IMR-90 (cell line): ENCODE results near the gene UBE2M. TPM values are rescaled to one million over a fixed set of nuclear protein-coding genes. Genes with fewer than 3 reads are reported as not detected.
"Not testable (repeated sequence)": the region's sequence is repeated elsewhere in the genome, so short reads cannot be mapped to it uniquely, and the experiment has no call there.

Source experiments
- ATAC-seq: fragments of 200-7000 bp; cut with Tn5 transposase; 2 replicates; pipeline ENCODE4 v1.9.1; 2020; ENCODE audit warnings: low read depth, mild to moderate bottlenecking, moderate library complexity
- BruUV-seq: library from RNA; stranded (reverse); fragments of 400-500 nt; replicated peaks from 2 replicates; lab custom pipeline; 2021; lab: Mats Ljungman, UMichigan
- CTCF ChIA-PET: fragments of 300-600 bp; formaldehyde crosslinking; extraction: SDS; loops from one replicate; lab custom pipeline; 2021; ENCODE audit warnings: antibody characterized with exemption; lab: Yijun Ruan, JAX
- POLR2A ChIA-PET: fragments of 300-600 bp; sonication (Branson Sonifier 250); formaldehyde crosslinking; loops from one replicate; lab custom pipeline; 2022; ENCODE audit warnings: antibody characterized with exemption; ENCODE audit not compliant: unreplicated experiment; lab: Charles Lee
- DNase-seq: peaks from one replicate; pipeline ENCODE4 v3.0.0; 2013
- H2AFZ ChIP-seq: replicated peaks from 2 replicates; pipeline ENCODE3; 2013; ENCODE audit warnings: low read length, mild to moderate bottlenecking; ENCODE audit not compliant: poor library complexity
- H2AK5ac ChIP-seq: 2 replicates; pipeline ENCODE4 v1.6.1; 2013; ENCODE audit warnings: low read depth, low read length, inconsistent platforms
- H2AK9ac ChIP-seq: replicated peaks from 2 replicates; pipeline ENCODE3; 2013; ENCODE audit warnings: mild to moderate bottlenecking, low read depth, low read length, moderate library complexity; ENCODE audit not compliant: poor library complexity
- H2BK120ac ChIP-seq: 2 replicates; pipeline ENCODE4 v1.6.1; 2013; ENCODE audit warnings: low read depth, low read length, inconsistent platforms
- H2BK15ac ChIP-seq: 3 replicates; pipeline ENCODE4 v1.6.1; 2013; ENCODE audit warnings: low read depth, low read length, inconsistent platforms
- H2BK20ac ChIP-seq: 2 replicates; pipeline ENCODE4 v1.6.1; 2013; ENCODE audit warnings: low read depth, mild to moderate bottlenecking, inconsistent platforms, low read length, moderate library complexity
- H2BK5ac ChIP-seq: 2 replicates; pipeline ENCODE4 v1.6.1; 2013; ENCODE audit warnings: mild to moderate bottlenecking, low read depth, low read length, inconsistent platforms; ENCODE audit not compliant: poor library complexity, severe bottlenecking
- H3K14ac ChIP-seq: replicated peaks from 2 replicates; pipeline ENCODE4 v1.6.1; 2013; ENCODE audit warnings: low read depth, low read length, inconsistent platforms
- H3K18ac ChIP-seq: 2 replicates; pipeline ENCODE4 v1.6.1; 2013; ENCODE audit warnings: low read depth, low read length, control low read depth
- H3K23ac ChIP-seq: 2 replicates; pipeline ENCODE4 v1.6.1; 2013; ENCODE audit warnings: low read depth, low read length, inconsistent platforms
- H3K27ac ChIP-seq: 2 replicates; pipeline ENCODE4 v1.5.1; 2013; ENCODE audit warnings: mild to moderate bottlenecking, control low read depth, low read length; ENCODE audit not compliant: insufficient read depth
- H3K27me3 ChIP-seq: 2 replicates; pipeline ENCODE4 v1.6.1; 2013; ENCODE audit warnings: low read length; ENCODE audit not compliant: control insufficient read depth, insufficient read depth
- H3K36me3 ChIP-seq: 2 replicates; pipeline ENCODE4 v1.6.1; 2013; ENCODE audit warnings: low read length, mixed read lengths; ENCODE audit not compliant: control insufficient read depth, insufficient read depth
- H3K4ac ChIP-seq: 2 replicates; pipeline ENCODE4 v1.6.1; 2013; ENCODE audit warnings: low read depth, low read length, inconsistent platforms
- H3K4me1 ChIP-seq: 2 replicates; pipeline ENCODE4 v1.6.1; 2013; ENCODE audit warnings: low read length, mixed read lengths; ENCODE audit not compliant: control insufficient read depth, insufficient read depth
- H3K4me2 ChIP-seq: 2 replicates; pipeline ENCODE4 v1.6.1; 2013; ENCODE audit warnings: low read depth, mild to moderate bottlenecking, control low read depth, low read length, moderate library complexity
- H3K4me3 ChIP-seq: 2 replicates; pipeline ENCODE4 v1.5.1; 2013; ENCODE audit warnings: low read depth, mild to moderate bottlenecking, control low read depth, low read length, moderate library complexity; ENCODE audit not compliant: insufficient read depth
- H3K56ac ChIP-seq: 2 replicates; pipeline ENCODE4 v1.6.1; 2013; ENCODE audit warnings: low read length, inconsistent platforms; ENCODE audit not compliant: insufficient read depth; ENCODE audit errors: extremely low read depth
- H3K79me1 ChIP-seq, 2 experiments: 2 replicates each; pipeline ENCODE4 v1.6.1; 2013; ENCODE audit warnings: low read length in 2 of 2, inconsistent platforms in 1 of 2, low read depth in 1 of 2
- H3K9ac ChIP-seq: 2 replicates; pipeline ENCODE4 v1.6.1; 2013; ENCODE audit warnings: low read depth, low read length, control low read depth
- H3K9me1 ChIP-seq: 2 replicates; pipeline ENCODE4 v1.6.1; 2013; ENCODE audit warnings: low read length, inconsistent platforms; ENCODE audit not compliant: insufficient read depth
- H3K9me3 ChIP-seq: 2 replicates; pipeline ENCODE4 v1.6.1; 2013; ENCODE audit warnings: low read length; ENCODE audit not compliant: control insufficient read depth, insufficient read depth
- H4K20me1 ChIP-seq: 2 replicates; pipeline ENCODE4 v1.6.1; 2013; ENCODE audit warnings: low read length, inconsistent platforms; ENCODE audit not compliant: insufficient read depth
- H4K5ac ChIP-seq: 2 replicates; pipeline ENCODE4 v1.6.1; 2013; ENCODE audit warnings: mild to moderate bottlenecking, low read depth, low read length, control low read depth
- H4K8ac ChIP-seq, 2 experiments: 2 replicates each; pipeline ENCODE4 v1.6.1; 2013; ENCODE audit warnings: low read depth in 2 of 2, low read length in 2 of 2, control low read depth in 1 of 2, inconsistent platforms in 1 of 2
- H4K91ac ChIP-seq: 2 replicates; pipeline ENCODE4 v1.6.1; 2013; ENCODE audit warnings: low read depth, low read length, inconsistent platforms; ENCODE audit not compliant: insufficient read depth
- WGBS, 2 experiments: methylation state at CpG; one replicate each; pipeline versions ENCODE4 v1.1.5 to v1.1.7; 2013; ENCODE audit warnings: missing lambda C conversion rate in 2 of 2; ENCODE audit not compliant: insufficient read length in 1 of 2; ENCODE audit errors: extremely low coverage in 2 of 2; 5-methylcytosine and 5-hydroxymethylcytosine counted together
- dilution Hi-C: fragments of 300-500 bp; cut with HindIII; formaldehyde crosslinking; loops from one replicate; pipeline ENCODE4 v1.14.3; 2018; ENCODE audit warnings: low sequenced_read_pairs; ENCODE audit not compliant: unreplicated experiment
- in situ Hi-C: fragments of 300-500 bp; cut with MboI; formaldehyde crosslinking; loops from 3 replicates; pipeline ENCODE4 v1.14.3; 2019; ENCODE audit warnings: low sequenced_read_pairs, inconsistent platforms, mixed read lengths
- intact Hi-C: fragments of 100-400 bp; cut with micrococcal nuclease; formaldehyde crosslinking; loops from 2 replicates; pipeline ENCODE4 v1.10.0; 2022
- polyA plus RNA-seq, 3 experiments: library from polyadenylated mRNA; depleted of rRNA; stranded (reverse); fragments of >200 nt; gene quantifications; 2 replicates each; pipeline ENCODE4 v1.2.3, GENCODE V29; 2012; ENCODE audit warnings: low replicate concordance in 1 of 3
- total RNA-seq: library from RNA; depleted of rRNA; stranded (reverse); fragments of >200 nt; gene quantifications from 2 replicates; pipeline ENCODE4 v1.2.3, GENCODE V29; 2012

UBE2M gene
- total and polyA plus RNA-seq, 2 of the 4 experiments (the other 2 are of a cell fraction): 55.9 to 66.6 TPM

DNA sequence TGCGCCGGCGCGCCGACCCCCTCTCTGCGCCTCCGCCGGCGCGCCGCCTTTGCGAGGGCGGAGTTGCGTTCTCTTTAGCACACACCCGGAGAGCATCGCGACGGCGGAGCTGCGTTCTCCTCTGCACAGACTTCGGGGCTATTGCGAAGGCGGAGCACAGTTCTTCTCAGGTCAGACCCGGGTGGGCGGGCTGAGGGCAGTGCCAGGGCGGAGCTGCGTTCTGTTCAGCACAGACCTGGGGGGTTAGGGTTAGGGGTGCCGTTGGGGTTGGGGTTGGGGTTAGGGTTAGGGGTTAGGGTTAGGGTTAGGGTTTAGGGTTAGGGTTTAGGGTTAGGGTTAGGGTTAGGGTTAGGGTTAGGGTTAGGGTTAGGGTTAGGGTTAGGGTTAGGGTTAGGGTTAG lies 48.8 kb upstream of the UBE2M start:
- H3K27me3 ChIP-seq, H3K56ac ChIP-seq, CTCF ChIA-PET, H3K9me1 ChIP-seq, H3K9ac ChIP-seq, BruUV-seq, H4K5ac ChIP-seq, H3K4ac ChIP-seq, H2BK5ac ChIP-seq, H4K8ac ChIP-seq, H3K4me2 ChIP-seq, H3K9me3 ChIP-seq, H3K27ac ChIP-seq, POLR2A ChIA-PET, in situ Hi-C loops, H3K79me1 ChIP-seq, H2BK120ac ChIP-seq, H2AK5ac ChIP-seq, H4K20me1 ChIP-seq, H3K23ac ChIP-seq, intact Hi-C loops, H2BK15ac ChIP-seq, H3K4me3 ChIP-seq, H3K18ac ChIP-seq, H2BK20ac ChIP-seq, ATAC-seq, H4K91ac ChIP-seq, H3K36me3 ChIP-seq, dilution Hi-C loops, H2AK9ac ChIP-seq, H3K14ac ChIP-seq, H3K4me1 ChIP-seq, DNase-seq, H2AFZ ChIP-seq: not testable (repeated sequence)
- no CpG with 5 or more reads among the region's 28 CpGs for WGBS, 2 experiments
